Measurements from ENCODE around the gene SPART. TPM values are rescaled to one million over a fixed set of nuclear protein-coding genes. Genes with fewer than 3 reads are reported as not detected.

Gene SPART
- total RNA-seq, 4 donors from 2014 or later: 34.1 to 58.7 (median 48.8) TPM

DNA sequence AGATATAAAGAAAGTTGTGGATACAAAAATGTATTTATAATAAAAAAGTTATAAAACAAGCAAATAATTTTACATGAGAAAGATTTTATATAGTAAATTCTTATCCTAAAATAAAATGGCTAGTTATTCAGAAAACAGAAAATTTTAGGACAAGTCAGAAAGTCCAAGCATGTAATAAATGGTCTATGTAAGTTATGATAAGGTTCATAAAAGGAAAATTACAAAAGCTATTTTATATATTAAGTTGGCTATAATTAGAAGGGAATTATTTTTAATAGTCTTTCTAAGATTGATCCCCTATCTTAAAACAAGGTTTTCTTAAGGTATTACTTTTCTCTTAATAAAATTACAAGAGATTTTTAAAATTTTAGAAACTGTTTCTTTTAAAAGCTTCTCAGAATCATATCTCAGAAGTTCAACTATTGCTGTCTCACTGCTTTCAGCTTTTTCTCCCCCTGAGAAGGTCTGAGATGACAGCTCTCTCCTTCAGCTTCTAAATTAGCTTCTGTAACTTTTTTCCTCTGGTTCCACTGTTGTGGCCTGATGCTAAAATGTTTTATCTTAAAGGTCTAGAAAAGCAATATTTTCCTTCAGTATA is 57.3 kb downstream of the SPART start:
- Histone ChIP-seq H3K9me3 (no peaks in the 10 kb centered on the region), H3K36me3 (no peaks in the 10 kb centered on the region), H3K4me3 (no peak overlapping the region), H3K27me3 (no peaks in the 10 kb centered on the region), H3K4me1 (no peaks in the 10 kb centered on the region), H3K27ac (no peak overlapping the region)
- no peak for DNase-seq
- in situ Hi-C loops (cut with MboI; ENCODE audit: low sequenced_read_pairs in 4 of 4): loop anchor here in 3 of 4 donors (10.0 to 25.0 kb wide), 3 partner anchors 98 to 456 kb away; no protein-coding TSS in a partner anchor
- intact Hi-C loops (cut with DNase I; ENCODE audit: low total_unique reads): no loop called here
- TF ChIP-seq CTCF (IDR thresholded peaks at IDR 0.05 in 4 of 5, conservative IDR thresholded peaks at IDR 0.05 in 1 of 5): no peak
- no peak for TF ChIP-seq POLR2A (IDR thresholded peaks at IDR 0.05)
- no peak for ATAC-seq

- ATAC-seq (no peak), DNase-seq (no peak)
- Histone ChIP-seq H3K27ac (no peak overlapping the region), H3K27me3 (no peaks in the 10 kb centered on the region), H3K9me3 (no peaks in the 10 kb centered on the region), H3K4me3 (no peak overlapping the region), H3K4me1 (no peaks in the 10 kb centered on the region), H3K36me3 (no peaks in the 10 kb centered on the region)
- in situ Hi-C loops (cut with MboI; ENCODE audit: low sequenced_read_pairs in 4 of 4) (loop anchor here in 3 of 4 donors (10.0 to 25.0 kb wide), 3 partner anchors 101 to 459 kb away; no protein-coding TSS in a partner anchor), intact Hi-C loops (cut with DNase I; ENCODE audit: low total_unique reads) (no loop called here)
- TF ChIP-seq POLR2A (IDR thresholded peaks at IDR 0.05): no peak
- TF ChIP-seq CTCF (IDR thresholded peaks at IDR 0.05 in 4 of 5, conservative IDR thresholded peaks at IDR 0.05 in 1 of 5): no peak
Observed at GRCh38 chr13:36286006-36286405, 60.2 kb downstream of the SPART start.

DNA sequence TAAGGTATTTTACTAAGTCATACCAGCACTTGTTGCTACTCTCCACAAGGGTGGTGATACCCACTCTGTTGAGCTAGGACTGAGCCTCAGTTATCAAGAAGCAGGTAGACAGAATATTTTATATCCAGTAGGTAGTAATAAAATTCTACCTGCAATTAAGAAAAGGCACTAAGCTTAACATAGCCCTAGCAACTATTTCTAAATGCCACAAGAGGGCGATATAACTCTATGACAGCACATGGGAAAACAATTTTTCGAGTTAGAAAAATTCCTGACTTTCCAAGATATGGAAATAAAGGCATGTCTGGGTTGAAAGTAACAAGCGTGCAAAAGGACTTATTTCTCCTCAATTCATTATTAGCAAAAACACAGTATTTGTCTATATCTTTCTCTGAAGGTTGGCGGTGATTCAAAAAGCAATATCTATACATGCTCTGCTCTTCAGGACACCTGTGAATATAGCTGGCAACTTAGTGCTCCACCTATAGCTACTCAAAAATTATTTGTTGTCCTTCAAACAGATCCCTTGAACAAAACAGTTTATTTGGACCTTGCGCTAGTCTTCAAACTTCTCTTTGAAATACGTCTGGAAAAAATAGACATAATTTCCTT is 63.3 kb downstream of the SPART start:
- TF ChIP-seq POLR2A (IDR thresholded peaks at IDR 0.05) (no peak), CTCF (IDR thresholded peaks at IDR 0.05 in 4 of 5, conservative IDR thresholded peaks at IDR 0.05 in 1 of 5) (peak; percentile 36 to 79 (median 74))
- no peaks in the 10 kb centered on the region for H3K4me1 ChIP-seq
- ATAC-seq (no peak), DNase-seq (no peak)
- no peak overlapping the region for H3K4me3 ChIP-seq
- no peaks in the 10 kb centered on the region for H3K9me3 ChIP-seq
- in situ Hi-C loops (cut with MboI; ENCODE audit: low sequenced_read_pairs in 4 of 4): loop anchor here in 3 of 4 donors (10.0 to 25.0 kb wide), 3 partner anchors 104 to 462 kb away; no protein-coding TSS in a partner anchor
- no peaks in the 10 kb centered on the region for H3K27me3 ChIP-seq
- intact Hi-C loops (cut with DNase I; ENCODE audit: low total_unique reads): loop anchor here (2.0 kb wide), 1 partner anchor 454 kb away; no protein-coding TSS in a partner anchor
- no peaks in the 10 kb centered on the region for H3K36me3 ChIP-seq
- no peak overlapping the region for H3K27ac ChIP-seq

- Histone ChIP-seq H3K27ac (no peak overlapping the region), H3K27me3 (no peaks in the 10 kb centered on the region), H3K9me3 (no peaks in the 10 kb centered on the region), H3K4me1 (peaks cover 0 to 3% of the 10 kb centered on the region in 2 donors), H3K36me3 (no peaks in the 10 kb centered on the region), H3K4me3 (no peak overlapping the region)
- in situ Hi-C loops (cut with MboI; ENCODE audit: low sequenced_read_pairs in 4 of 4): loop anchor here (5.0 to 25.0 kb wide), 4 partner anchors 112 to 462 kb away; no protein-coding TSS in a partner anchor
- DNase-seq (peak in 1 of 2 donors; percentile 11), ATAC-seq (peak in 1 of 2 donors; percentile 49)
- intact Hi-C loops (cut with DNase I; ENCODE audit: low total_unique reads): loop anchor here (1.0 to 5.0 kb wide), 2 partner anchors 283 to 297 kb away; no protein-coding TSS in a partner anchor
- TF ChIP-seq CTCF (IDR thresholded peaks at IDR 0.05 in 4 of 5, conservative IDR thresholded peaks at IDR 0.05 in 1 of 5) (peak; percentile 40 to 55 (median 54)), POLR2A (IDR thresholded peaks at IDR 0.05) (no peak)
Observed at GRCh38 chr13:36275190-36276002, 70.8 kb downstream of the SPART start.
